Measurements from ENCODE around the gene ZNF76. TPM values are rescaled to one million over a fixed set of nuclear protein-coding genes. Genes with fewer than 3 reads are reported as not detected.

The ZNF76 gene
- total RNA-seq, 1 donor from 2014 or later: 57.9 TPM

DNA sequence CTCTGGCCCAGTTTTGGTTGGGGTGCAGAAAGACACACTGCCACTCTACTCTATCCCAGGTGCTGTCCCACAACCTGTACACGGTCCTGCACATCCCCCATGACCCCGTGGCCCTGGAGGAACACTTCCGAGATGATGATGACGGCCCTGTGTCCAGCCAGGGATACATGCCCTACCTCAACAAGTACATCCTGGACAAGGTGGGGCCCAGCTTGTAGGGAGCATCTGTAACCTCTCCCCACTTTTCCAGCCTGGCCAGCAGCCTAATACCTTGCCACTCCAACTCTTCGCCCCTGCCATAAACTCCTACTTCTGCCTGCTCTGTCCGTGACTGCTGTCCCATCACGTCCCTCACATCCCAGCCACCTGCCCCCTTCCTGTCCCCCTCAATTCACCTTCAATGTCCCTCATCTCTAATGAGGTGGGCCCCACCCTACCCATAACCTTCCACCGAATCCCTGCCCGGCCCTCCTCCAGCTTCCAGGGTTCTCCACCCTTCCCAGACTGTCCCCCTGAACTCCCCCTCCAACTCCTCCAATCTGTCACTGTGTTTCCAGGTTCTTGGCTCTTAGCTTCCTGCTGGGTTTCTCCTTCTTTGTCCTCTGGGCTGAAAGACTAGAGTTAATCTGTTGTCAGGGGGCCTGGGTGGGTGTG is 50.2 kb downstream of the ZNF76 start:
- CTCF ChIA-PET: interaction anchor here (1.1 to 1.8 kb wide), 2 partner anchors 16 to 18 kb away, joined by 5 to 7 read pairs; no protein-coding TSS in a partner anchor
- H3K36me3 Mint-ChIP-seq (ENCODE audit: low read depth): peaks cover 53% of the 10 kb centered on the region
- peak overlapping the region; percentile 24 for H3K4me3 Mint-ChIP-seq
- intact Hi-C loops (cut with micrococcal nuclease): loop anchor here (2.0 kb wide), 1 partner anchor 17 kb away; no protein-coding TSS in a partner anchor
- H3K4me1 Mint-ChIP-seq: peaks cover 69% of the 10 kb centered on the region
- H3K27me3 Mint-ChIP-seq: no peaks in the 10 kb centered on the region
- POLR2A ChIA-PET: interaction anchor here (0.7 to 1.9 kb wide), 6 partner anchors 10 to 180 kb away, joined by 3 to 14 read pairs (median 4); partner anchors contain the start of gene ZNF76
- no peak for DNase-seq
- H3K9me3 Mint-ChIP-seq: no peaks in the 10 kb centered on the region
- no peak for ATAC-seq (ENCODE audit: low read depth)
- TF ChIP-seq CTCF (IDR thresholded peaks at IDR 0.05): no peak
- H3K27ac Mint-ChIP-seq: peak overlapping the region; percentile 96

DNA sequence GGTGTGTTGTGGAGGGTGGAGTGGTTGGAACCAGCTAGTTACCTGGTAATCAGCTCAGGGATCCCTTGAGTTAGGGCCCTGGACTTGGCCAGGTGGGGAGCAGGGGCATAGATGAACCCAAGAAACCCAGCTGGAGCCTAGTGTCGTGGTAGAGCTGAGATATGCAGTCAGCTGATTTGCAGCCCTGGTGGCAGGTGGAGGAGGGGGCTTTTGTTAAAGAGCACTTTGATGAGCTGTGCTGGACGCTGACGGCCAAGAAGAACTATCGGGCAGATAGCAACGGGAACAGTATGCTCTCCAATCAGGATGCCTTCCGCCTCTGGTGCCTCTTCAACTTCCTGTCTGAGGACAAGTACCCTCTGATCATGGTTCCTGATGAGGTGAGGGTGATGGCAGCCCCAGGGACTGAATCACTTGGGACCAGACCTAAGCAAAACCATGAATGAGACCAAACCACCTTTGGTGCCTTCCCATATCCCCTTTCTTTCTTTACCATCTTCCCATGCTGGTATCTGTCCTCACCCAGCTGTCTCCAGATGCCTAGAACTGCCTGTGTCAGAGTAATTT is 50.8 kb downstream of the ZNF76 start:
- DNase-seq (no peak), ATAC-seq (ENCODE audit: low read depth) (peak; percentile 47)
- H3K27me3 Mint-ChIP-seq: no peaks in the 10 kb centered on the region
- intact Hi-C loops (cut with micrococcal nuclease): loop anchor here (2.0 kb wide), 1 partner anchor 16 kb away; no protein-coding TSS in a partner anchor
- no peaks in the 10 kb centered on the region for H3K9me3 Mint-ChIP-seq
- peak overlapping the region; percentile 96 for H3K27ac Mint-ChIP-seq
- POLR2A ChIA-PET: interaction anchor here (0.7 to 1.9 kb wide), 6 partner anchors 10 to 179 kb away, joined by 3 to 14 read pairs (median 4); partner anchors contain the start of gene ZNF76
- peaks cover 71% of the 10 kb centered on the region for H3K4me1 Mint-ChIP-seq
- TF ChIP-seq CTCF (IDR thresholded peaks at IDR 0.05): no peak
- H3K36me3 Mint-ChIP-seq (ENCODE audit: low read depth): peaks cover 58% of the 10 kb centered on the region
- H3K4me3 Mint-ChIP-seq: peak overlapping the region; percentile 24
- CTCF ChIA-PET: interaction anchor here (1.1 to 1.8 kb wide), 2 partner anchors 15 to 18 kb away, joined by 5 to 7 read pairs; no protein-coding TSS in a partner anchor

- Mint-ChIP-seq H3K36me3 (ENCODE audit: low read depth) (peaks cover 65% of the 10 kb centered on the region), H3K27ac (peak overlapping the region; percentile 96), H3K9me3 (no peaks in the 10 kb centered on the region), H3K27me3 (no peaks in the 10 kb centered on the region), H3K4me1 (peaks cover 68% of the 10 kb centered on the region), H3K4me3 (peak overlapping the region; percentile 76)
- DNase-seq: no peak
- ChIA-PET CTCF (interaction anchor here (0.6 to 2.0 kb wide), 6 partner anchors 13 to 156 kb away, joined by 3 to 5 read pairs (median 3); partner anchors contain the start of genes DEF6 and RPL10A), POLR2A (interaction anchor here (0.8 to 2.1 kb wide), 6 partner anchors 9 to 31 kb away, joined by 3 to 15 read pairs (median 4); partner anchors contain the start of gene PPARD)
- peak; percentile 67 for ATAC-seq (ENCODE audit: low read depth)
- intact Hi-C loops (cut with micrococcal nuclease): loop anchor here (1.0 to 2.0 kb wide), 3 partner anchors 8 to 15 kb away; no protein-coding TSS in a partner anchor
- no peak for TF ChIP-seq CTCF (IDR thresholded peaks at IDR 0.05)
These were observed 52.0 kb downstream of the ZNF76 start for GRCh38 chr6:35311390-35312075.

DNA sequence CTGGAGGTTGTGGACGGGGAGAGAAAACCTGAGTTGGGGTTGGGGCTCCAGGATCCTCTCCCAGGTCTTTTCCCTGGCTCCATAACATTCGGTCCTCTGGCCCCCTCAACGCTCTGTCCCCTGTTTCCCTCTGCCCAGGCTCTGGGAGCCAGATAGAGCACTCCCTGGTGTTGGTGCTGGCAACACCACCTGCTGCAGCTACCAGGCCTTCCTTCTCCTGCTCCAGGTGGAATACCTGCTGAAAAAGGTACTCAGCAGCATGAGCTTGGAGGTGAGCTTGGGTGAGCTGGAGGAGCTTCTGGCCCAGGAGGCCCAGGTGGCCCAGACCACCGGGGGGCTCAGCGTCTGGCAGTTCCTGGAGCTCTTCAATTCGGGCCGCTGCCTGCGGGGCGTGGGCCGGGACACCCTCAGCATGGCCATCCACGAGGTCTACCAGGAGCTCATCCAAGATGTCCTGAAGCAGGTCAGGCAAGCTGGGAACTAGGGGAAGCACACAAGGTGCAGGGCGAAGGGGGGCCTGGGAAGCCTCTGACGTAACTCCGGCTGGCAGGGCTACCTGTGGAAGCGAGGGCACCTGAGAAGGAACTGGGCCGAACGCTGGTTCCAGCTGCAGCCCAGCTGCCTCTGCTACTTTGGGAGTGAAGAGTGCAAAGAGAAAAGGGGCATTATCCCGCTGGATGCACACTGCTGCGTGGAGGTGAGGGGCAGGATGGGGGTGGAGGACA is 52.7 kb downstream of the ZNF76 start:
- H3K36me3 Mint-ChIP-seq (ENCODE audit: low read depth): peaks cover 65% of the 10 kb centered on the region
- H3K27me3 Mint-ChIP-seq: no peaks in the 10 kb centered on the region

More for the DNA sequence above, 52.7 kb downstream of the ZNF76 start:
- no peak for TF ChIP-seq CTCF (IDR thresholded peaks at IDR 0.05)
- Mint-ChIP-seq H3K4me3 (peak overlapping the region; percentile 76), H3K27ac (peak overlapping the region; percentile 96), H3K9me3 (no peaks in the 10 kb centered on the region), H3K4me1 (peaks cover 63% of the 10 kb centered on the region)
- ChIA-PET CTCF (interaction anchor here (0.7 to 2.0 kb wide), 5 partner anchors 14 to 156 kb away, joined by 3 to 5 read pairs (median 3); partner anchors contain the start of gene RPL10A), POLR2A (interaction anchor here (0.8 to 2.1 kb wide), 5 partner anchors 9 to 30 kb away, joined by 3 to 15 read pairs (median 4); partner anchors contain the start of gene PPARD)
- no peak for ATAC-seq (ENCODE audit: low read depth)
- intact Hi-C loops (cut with micrococcal nuclease): no loop called here
- DNase-seq: no peak

Measured in activated B cell treated with CpG ODN at 0.5 μM for 24 hours (primary cell).